ENCODE results near the gene RYR2.

Gene RYR2

DNA sequence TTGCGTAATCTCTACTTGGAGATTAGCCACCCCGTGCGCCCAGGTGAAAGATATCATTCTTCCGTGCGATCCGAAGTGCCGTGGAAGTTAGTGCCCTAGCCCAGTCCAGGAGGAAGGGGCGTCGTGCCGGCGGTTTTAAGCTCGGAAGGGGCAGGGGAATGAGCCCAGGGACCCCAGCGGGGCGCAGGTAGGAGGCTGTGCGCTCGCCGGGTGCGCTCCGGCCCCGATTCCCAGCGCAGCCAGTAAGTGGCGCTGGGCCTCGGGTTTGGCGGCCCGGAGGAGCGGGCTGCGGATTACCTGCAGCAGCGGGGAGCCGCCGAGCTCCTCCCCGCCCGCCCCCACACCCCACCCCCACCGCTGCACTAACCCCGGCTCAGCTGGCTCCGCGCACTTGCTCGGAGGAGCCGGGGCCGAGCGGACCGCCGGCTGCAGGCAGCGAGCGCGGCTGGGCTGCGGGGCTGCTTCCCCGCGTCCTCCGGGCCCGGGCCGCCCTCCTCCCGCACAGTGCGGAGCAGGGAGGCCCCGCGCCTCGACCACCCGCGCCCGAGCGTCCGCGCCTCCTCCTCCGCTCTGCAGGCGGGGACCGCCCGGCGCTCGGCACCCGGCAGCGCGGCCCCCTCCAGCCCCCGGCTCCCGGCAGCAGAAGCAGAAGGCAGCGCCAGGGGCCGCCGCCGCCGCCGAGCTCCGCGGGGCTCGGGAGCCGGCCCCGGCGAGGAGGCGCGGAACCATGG lies at the start of gene RYR2:
RYR2 (plus strand) TSS at position 390 of the 731 bp plus-strand sequence; CDS start at position 728, 338 bp downstream.
- DNase-seq, result peak; percentile 33

DNA sequence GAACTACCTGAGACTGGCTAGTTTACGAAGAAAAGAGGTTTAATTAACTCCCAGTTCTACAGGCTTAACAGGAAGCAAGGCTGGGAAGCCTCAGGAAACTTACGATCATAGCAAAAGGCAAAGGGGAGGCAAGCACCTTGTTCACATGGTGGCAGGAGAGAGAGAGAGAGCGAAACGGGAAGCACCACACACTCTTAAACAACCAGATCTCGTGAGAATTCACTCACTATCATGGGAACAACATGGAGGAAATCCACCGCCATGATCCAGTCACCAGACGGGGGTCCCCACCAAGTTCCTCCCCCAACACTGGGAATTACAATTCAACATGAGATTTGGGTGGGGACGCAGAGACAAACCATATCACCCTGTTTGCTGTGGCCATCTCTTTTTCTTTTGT lies 49.5 kb upstream of the RYR2 start:
- no peak for DNase-seq

DNA sequence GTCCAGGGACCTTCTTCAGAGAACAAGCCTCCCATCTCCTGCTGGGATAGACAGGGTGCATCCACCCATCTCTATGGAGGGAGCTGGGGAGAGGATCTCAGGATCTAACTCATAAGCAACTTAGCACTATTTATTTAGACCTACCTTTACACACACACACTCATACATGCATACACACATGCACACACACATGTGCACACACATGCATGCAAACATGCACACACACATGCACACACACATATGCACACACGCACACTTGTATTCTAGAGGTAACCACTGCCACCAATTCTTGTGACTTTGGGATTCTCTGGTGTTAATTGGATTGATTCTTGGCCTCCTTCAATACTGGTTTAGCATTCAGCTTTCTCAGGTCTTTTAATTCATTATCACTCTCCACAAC lies 47.5 kb upstream of the RYR2 start:
- DNase-seq, result no peak

DNA sequence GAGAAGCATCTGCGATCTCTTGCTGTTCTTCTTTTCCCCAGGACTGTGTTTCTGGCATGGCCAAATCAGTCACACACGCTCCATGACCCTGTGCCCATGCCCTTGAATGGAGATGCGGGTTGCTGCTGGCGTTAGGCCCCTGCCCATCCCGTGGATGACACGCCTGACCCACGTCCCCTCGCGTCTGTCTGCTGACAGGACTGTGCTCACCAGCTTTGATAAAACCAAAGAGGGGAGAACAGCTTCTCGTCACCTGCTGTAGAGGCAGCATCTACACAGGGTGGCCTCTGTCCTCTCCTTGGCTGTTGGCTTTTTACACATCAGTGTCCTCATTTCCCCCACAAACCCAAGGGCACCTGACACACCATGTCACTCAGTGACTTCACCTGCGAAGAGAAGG lies 44.6 kb upstream of the RYR2 start:
- no peak for DNase-seq

DNA sequence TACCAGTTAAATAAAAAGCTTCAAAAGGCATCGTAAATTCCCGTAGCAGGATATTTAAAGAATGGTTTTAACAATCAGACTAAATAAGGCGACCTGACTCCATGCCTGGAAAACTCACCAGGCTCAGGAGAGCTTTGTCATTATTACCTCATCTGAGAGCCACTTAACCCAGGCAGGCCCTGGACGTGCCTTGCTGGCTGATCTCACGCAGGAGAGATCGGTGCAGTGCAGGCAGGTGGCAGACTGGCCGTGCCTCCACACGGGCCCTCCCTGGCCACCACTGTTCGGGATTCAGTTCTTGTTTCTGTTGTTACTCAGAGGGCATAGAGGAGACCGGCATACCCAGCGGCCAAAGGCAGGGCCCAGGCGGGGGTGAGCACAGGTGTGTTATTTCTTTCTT lies 44.1 kb upstream of the RYR2 start:
- DNase-seq, result peak; percentile 78

DNA sequence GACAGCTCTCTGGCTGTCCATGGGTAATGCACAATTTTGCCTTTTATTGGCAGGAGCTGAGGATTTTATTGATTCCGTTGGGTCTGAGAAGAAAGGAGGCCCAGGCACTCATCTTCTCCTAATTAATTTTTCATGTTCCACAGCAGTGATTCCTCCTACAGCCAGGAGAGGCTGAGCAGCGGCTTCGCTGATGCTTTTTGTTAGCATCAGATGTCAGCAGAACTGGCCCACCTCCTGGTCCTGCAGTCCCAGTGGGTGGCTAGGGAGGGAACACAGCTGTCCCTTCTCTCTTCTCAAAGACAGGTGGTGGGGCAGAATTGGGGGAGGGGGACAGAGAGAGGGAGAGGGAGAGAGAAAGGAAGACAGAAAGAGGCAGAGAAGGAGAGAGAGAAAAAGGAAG lies 43.4 kb upstream of the RYR2 start:
- peak; percentile 43 for DNase-seq

DNA sequence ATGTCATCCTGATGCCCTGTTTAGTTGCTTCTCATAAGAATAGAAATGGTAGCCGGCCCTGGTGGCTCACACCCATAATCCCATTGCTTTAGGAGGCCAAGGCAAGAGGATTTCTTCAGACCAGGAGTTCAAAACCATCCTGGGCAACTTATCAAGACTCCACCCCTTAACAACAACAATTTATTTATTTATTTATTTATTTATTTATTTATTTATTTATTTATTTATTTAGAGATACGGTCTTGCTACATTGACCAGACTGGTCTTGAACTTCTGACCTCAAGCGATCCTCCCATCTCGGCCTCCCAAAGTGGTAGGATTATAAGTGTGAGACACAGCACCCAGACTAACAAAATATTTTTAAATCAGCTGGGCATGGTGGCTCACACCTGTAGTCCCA lies 41.8 kb upstream of the RYR2 start:
- no peak for DNase-seq

DNA sequence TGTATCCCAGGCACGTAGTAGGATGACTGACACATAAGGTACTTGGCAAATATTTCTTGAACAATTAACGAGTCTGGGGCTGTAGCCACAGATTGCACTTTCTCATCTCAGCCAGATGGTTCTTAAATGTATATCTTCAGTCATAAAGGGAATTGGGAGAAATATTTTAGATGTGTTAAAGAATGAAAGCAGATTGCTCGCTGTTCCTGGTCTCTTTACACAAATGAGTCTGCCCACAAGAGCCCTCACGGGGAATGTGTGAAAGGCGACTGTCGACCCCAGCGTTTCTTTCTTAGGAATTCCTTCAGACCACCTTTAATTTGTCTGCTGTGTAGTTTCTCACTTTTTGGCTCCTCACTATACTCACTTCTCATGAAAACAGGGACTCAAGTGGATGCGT lies 38.5 kb upstream of the RYR2 start:
- no peak for DNase-seq

DNA sequence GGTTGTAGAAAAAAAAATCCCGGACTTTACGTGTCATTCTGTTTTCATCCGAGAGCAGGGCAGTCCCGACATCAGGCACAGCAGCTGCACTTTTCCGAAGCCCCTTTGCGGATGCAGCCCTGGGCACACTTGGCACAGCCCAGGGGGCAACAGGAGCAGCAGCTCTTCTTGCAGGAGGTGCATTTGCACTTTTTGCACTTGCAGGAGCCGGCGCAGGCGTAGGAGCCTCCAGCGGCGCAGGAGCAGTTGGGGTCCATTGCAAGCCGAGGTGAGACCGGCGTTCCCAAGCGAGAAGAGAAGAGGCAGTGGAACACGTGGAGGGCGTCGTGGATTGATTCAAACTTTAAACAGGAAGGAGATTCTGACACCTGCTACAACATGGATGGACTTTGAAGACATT lies 37.9 kb upstream of the RYR2 start, which contains the start of gene MT1HL1:
MT1HL1 (minus strand) TSS at position 326 of the 400 bp plus-strand sequence; CDS start at position 257, 69 bp downstream.
- no peak for DNase-seq

DNA sequence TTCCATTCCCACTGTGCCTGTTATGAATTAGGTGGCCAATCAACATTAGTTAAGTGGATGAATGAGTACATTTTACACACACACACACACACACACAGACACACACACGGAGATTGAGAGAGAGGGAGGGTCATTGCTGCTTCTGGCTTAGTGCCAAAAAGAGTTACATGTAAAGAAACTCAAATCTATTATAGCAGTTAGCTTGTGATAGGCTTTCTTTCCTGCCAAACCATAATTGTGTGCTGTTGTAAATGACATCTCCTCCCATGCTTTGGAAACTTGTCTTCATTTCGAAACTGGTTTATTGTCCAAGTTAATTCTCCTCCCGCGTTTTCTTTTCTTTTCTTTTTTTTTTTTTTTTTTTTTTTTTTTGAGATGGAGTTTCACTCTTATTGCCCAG lies 36.3 kb upstream of the RYR2 start:
- DNase-seq, result no peak

DNA sequence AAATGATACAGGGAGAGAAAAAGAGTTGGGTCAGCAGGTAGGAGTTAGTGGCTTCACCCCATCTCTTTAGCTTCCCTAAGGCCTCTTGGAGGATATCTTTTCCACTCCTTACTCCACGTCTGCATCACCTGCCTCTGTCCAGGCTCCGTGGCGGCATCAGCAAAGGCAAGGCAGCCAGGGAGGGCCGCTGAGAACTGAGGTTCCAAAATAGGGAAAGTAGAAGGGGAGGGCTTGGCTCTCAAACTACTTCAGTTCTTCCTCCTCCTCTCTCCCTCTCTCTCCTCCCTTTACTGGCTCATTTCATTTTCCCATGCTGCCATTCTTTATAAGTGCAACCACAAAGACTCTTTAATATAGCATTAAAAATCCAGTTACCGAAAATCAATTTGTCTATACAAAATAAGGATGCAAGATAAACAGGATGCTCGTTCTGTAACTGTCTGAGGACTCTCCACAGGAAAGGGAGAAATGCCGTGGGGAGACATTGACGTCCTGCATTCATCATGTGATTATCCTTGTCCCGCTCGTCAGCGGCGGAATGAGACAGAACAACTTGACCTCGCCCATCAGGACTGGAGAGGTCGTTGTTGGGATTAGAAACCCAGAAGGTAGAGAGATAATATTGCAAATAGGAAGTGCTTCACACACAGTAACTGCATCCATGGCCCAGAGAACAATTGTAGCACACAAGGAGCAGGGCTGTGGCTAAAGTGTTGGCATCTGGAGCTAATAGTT lies 34.7 kb upstream of the RYR2 start:
- DNase-seq, result no peak

DNA sequence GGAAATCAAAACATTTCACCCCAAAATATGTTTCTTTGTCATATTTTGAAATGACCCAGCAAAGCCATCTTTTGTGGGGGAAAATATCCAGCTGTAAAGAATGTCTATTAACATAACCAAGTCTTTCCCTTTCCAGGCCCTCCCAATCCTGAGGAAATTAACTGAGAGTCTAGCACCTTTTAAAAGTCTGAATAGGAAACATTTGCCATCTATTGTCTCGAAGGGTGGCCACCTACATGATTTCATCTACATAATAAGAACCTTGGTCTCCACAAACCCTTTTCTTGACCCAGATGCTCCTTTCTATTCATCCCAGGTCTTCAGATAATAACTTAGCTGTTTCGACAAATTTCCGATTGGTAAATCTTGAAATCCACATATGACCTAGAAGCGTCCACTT lies 32.4 kb upstream of the RYR2 start:
- DNase-seq, result no peak

DNA sequence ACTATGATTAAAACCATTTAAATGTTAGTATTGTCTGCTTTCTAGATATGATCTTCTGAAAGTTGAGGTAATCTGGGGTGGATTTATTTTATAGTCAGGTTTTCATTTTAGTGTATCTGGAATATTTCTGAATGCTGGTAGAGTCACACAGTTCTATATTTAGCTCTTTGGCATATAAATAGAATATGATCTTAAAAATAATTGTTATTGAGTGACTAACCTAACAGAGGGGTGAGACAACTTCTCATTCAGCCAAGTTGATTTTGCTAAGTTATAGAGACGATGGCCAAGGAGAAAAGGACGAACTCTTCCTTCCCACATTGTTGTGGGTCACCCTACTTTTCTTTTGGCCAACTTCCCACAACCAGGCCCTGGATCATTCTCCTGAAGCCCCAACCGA lies 30.6 kb upstream of the RYR2 start:
- no peak for DNase-seq

DNA sequence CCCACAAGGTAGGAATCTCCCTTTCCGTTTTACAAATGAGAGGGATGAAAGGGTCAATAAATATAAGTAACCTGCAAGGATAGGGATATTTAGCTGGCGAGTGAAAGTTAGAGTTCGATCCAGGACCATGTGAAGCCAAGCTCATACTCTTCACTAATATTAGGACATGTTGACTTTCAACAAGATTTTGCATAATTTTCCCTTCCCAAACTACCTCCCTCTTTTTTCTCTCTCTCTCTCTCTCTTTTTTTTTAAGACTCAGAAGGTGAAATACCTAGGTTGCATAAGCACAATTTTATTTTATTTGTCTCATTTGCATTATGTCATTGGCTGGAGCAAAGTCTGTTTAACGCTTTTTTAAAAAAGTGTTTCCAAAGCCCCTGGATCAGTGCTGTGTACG lies 29.6 kb upstream of the RYR2 start:
- DNase-seq, result no peak

DNA sequence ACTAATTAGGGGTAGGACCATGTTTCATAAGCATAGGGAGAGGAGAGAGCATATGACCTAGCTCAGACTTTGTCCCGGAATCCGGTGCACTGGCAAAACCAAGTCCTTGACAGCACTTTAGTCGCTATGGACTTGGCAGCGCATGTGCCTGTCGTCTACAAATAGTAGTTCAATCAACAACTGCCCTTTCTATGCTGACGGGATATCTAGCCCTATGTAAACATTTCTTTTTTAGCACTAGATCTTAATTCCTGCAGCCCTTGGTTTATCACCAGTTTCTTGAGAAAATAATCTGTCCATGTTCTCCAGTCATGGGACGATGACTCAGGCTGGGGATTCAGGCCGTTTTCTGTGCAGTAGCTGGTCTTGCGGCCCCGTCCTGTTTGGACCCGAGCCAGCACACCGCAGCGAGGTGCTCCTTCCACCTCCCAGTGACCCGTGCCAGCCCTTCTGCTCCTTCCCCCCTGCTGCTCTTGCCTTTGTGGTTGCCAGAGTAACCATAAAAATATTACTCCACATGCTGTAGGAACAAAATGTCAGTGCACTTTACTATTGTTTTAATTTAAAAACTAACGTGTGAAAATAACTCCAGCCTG lies 29.1 kb upstream of the RYR2 start:
- peak; percentile 78 for DNase-seq

DNA sequence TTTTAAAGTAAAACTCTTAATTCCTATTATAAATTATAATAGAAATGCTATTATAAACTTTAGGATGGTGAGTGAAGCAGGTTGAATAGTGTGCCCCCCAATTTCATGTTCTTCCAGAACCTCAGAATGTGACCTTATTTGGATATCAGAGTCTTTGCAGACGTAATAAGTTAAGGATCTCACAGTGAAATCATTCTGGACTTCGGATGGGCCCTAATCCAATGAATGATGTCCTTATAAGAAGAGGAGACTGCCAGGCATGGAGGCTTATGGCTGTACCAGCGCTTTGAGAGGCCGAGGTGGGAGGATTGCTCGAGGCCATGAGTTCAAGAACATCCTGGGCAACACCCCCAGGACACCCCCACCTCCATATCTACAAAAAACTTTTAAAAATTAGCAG lies 28.4 kb upstream of the RYR2 start:
- DNase-seq, result no peak

DNA sequence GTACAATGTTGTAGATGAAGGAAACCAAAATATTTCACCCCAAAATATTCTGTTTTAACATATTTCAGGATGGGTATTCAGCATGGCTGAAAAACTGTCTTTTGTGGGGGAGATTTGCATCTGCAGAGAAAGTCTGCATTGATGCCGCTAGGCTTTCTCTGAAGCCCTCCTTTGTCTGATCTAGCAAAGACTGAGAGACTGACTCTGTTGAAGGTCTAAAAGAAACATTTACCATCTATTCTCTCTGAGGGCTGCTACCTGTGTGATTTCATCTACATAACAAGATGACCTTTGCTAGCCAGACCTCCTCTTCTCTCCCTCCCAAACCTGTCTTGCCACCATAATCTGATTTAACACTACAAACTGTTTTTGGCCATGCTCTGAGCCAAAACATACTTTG lies 25.4 kb upstream of the RYR2 start:
- no peak for DNase-seq

DNA sequence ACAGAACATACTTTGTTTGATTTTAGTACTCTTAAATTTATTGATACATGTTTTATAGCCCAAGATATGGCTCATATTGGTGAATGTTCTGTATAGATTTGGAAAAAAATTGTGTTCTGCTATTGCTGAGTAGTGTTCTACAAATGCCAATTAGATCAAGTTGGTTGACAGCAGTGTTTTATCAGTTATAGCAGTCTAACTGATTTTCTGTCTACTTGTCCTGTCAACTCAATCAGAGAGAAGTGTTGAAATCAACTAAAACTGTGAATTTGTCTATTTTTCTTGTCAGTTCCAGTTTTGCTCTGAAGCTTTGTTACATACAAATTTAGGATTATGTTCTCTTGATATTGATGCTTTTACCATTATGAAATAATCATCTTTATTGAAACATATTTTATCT lies 23.1 kb upstream of the RYR2 start:
- DNase-seq, result no peak

DNA sequence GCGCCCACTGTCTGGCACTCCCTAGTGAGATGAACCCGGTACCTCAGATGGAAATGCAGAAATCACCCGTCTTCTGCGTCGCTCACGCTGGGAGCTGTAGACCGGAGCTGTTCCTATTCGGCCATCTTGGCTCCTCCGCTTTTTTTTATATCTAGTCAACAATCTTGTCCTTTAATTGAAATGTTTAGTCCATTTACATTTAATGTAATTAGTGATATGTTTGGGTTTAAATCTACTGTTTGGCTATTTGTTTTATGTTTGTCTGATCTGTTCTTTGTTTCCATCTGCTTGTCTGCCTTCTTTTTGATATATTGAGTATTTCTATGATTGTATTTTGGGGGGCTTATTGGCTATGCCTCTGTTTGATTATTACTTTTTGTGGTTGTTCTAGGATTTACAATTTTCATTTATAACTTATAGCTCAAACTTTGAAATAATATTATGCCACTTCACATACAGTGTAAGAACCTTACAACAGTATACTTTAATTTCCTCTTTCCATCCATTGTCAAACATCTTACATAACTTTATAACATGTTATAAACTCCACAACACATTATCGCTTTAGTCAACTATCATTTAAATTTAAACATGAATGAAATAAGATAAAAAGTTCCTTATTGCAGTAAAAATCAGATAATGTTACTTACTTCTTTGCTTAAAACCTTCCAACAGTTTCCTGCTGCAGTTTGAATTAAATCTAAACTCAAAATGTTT lies 16.5 kb upstream of the RYR2 start:
- no peak for DNase-seq

DNA sequence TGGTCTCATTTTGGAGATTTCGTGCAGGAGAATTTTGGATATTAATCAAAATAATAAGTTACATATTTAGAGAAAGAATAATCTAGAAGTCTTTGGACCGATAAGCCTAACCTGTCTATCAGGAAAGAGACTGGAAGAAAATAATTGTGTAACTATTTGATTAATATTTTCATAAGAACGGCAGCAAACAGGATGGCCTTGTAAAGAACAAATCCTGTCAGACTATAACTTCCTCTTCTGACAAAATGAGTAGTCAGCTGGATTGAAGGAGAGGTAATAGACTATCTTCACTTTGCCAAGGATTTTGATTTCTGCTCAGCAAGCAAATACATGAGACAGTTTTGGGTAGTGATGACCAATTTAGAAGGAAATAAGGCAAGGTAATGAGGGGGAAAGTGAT lies 12.7 kb upstream of the RYR2 start:
- DNase-seq, result no peak

DNA sequence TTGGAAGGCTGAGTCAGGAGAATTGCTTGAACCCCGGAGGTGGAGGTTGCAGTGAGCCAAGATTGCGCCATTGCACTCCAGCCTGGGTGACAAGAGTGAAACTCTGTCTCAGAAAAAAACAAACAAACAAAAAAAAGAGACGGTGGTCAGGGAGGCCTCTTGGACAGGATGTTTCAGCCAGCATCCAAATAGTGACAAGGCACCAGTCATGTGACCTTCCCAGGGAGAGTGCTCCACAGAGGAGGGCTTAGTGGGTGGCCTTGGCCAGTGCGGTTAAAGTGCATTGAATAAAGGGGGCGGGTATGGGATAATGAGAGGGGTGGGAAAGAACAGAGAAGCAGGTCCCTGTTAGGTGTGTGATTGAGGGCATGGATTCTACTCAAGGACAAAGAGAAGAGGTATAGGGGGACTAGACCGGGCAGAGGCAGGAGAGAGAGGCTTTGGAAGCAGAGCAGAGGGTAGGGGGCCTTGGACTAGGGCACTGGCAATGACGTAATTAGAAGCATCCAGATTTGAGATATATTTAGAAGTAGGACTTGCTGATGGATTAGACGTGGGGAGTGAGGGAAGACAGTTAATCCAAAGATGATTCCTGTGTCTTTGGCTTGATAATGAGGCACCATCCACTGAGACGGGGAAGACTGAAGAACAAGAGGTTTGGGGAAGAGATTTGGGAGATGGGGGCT lies 12.0 kb upstream of the RYR2 start:
- no peak for DNase-seq

DNA sequence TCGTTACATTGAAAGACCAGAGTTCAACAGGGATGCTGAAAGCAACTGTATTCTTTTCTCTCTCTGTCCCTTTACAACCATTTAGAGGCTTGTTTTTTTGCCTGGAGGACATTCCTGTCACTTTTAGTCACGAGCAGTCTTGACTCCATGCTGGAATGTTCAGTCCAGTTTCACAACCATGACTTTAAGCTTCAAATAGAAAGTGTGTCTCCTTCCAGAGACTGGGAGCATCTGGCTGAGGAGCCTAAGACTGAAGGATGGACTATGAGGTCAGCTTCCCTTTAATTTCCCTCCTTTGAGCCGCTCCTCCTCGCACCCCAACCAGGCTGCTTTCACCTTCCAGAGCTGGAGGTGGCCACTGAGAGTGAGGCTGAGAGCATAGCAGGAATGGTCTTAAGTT lies 10.5 kb upstream of the RYR2 start:
- DNase-seq, result no peak

DNA sequence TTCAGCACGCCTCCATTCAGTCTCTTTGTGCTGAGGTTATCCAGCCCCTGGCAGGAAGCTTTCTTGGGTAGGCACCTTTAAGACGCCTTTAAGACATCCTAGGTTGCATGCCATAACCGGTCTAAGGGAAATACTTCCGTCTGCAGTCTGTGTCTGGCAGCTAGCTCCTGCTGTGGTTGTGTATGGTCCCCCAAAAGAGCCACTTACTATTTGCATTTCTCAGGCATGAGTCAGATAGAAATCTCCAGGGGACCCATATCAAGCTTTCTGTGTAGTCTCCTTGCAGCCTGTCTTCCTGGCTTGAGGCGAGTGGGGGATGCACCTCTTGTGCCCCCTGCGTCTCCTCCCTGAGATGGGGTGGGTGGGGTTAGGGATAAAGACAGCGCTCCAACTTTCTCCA lies 10.0 kb upstream of the RYR2 start:
- no peak for DNase-seq

All from NCI-H1092 treated with DMSO at 0.1 percent for 48 hours (cell line).